ENCODE data around the gene PAX7. TPM values are rescaled to one million over a fixed set of nuclear protein-coding genes. Genes with fewer than 3 reads are reported as not detected.

The PAX7 gene
- total RNA-seq, 2 donors from 2014 or later: not detected

DNA sequence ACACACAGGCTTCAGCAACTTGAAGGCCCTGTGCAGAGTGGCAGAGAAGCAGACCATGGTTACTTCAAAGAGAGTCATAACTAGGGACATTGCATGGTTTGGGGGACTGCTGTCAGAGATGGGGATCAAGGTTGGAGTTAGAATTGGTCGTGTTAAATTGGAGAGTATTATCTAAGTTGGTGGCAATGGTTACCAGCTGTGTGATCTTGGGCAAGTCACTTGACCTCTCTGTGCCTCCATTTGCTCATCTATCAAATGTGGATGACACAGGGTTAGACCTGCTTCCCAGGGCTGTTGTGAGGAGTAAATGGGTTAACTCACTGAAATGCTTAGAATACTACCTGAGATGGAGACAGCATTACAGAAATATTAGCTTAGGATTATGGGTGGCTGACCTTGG is 91.1 kb downstream of the PAX7 start:
- Histone ChIP-seq H3K36me3 (no peaks in the 10 kb centered on the region), H3K27ac (no peak overlapping the region), H3K4me3 (no peak overlapping the region), H3K27me3 (peaks cover 26% of the 10 kb centered on the region), H3K4me1 (no peaks in the 10 kb centered on the region), H3K9ac (ENCODE audit: low read depth in 2 of 2, low read length in 2 of 2) (no peak overlapping the region), H3K9me3 (no peaks in the 10 kb centered on the region)
- DNase-seq: no peak
- TF ChIP-seq, protein P1, sequence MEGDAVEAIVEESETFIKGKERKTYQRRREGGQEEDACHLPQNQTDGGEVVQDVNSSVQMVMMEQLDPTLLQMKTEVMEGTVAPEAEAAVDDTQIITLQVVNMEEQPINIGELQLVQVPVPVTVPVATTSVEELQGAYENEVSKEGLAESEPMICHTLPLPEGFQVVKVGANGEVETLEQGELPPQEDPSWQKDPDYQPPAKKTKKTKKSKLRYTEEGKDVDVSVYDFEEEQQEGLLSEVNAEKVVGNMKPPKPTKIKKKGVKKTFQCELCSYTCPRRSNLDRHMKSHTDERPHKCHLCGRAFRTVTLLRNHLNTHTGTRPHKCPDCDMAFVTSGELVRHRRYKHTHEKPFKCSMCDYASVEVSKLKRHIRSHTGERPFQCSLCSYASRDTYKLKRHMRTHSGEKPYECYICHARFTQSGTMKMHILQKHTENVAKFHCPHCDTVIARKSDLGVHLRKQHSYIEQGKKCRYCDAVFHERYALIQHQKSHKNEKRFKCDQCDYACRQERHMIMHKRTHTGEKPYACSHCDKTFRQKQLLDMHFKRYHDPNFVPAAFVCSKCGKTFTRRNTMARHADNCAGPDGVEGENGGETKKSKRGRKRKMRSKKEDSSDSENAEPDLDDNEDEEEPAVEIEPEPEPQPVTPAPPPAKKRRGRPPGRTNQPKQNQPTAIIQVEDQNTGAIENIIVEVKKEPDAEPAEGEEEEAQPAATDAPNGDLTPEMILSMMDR (IDR thresholded peaks at IDR 0.05): no peak
- intact Hi-C loops (cut with DNase I): no loop called here

DNA sequence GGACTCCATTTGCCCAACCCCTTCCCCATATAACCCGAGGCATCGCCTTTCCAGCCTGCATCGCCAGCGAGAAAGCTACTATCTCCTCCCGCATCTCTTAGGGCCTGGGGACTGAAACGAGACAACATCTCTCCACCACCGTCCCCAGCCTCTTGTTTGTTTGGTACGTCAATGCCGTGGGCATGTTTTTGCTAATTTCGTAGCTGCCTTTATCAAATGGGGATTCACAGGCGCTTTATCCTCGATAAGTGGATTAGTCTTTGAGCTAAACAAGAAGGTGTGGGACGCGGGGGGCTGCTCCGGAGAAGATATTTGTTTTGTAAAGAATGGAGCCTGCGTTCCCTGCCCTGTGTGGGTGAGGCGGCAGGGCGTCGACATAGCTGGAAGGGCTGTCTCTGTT is 91.6 kb downstream of the PAX7 start:
- Histone ChIP-seq H3K27ac (no peak overlapping the region), H3K9ac (ENCODE audit: low read depth in 2 of 2, low read length in 2 of 2) (no peak overlapping the region), H3K9me3 (no peaks in the 10 kb centered on the region), H3K4me1 (no peaks in the 10 kb centered on the region), H3K27me3 (peaks cover 22% of the 10 kb centered on the region), H3K4me3 (no peak overlapping the region), H3K36me3 (no peaks in the 10 kb centered on the region)
- no peak for DNase-seq
- intact Hi-C loops (cut with DNase I): no loop called here
- TF ChIP-seq, protein P1 (IDR thresholded peaks at IDR 0.05): no peak

DNA sequence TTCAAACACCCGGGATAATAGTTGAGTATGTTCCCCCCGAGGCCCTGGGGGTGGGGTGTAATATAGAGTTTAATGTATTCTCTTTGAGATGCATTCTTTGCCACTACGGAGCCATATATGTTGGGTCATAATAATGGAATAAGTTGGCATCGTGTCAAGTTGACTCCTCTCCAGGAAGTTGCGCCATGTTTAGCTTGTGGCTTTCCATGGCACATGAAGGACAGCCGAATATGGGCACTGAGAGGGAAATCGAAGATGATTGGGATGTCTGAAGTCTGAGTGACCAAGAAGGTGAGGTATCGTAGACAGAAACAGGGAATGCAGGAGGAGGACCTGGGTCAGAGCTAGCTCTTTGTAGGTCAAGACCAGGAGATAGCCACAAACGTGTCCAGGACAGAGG is 92.6 kb downstream of the PAX7 start:
- intact Hi-C loops (cut with DNase I): no loop called here
- TF ChIP-seq, protein P1 (IDR thresholded peaks at IDR 0.05): no peak
- Histone ChIP-seq H3K9ac (ENCODE audit: low read depth in 2 of 2, low read length in 2 of 2) (no peak overlapping the region), H3K36me3 (no peaks in the 10 kb centered on the region), H3K4me1 (no peaks in the 10 kb centered on the region), H3K27me3 (peaks cover 15% of the 10 kb centered on the region), H3K4me3 (no peak overlapping the region), H3K9me3 (no peaks in the 10 kb centered on the region), H3K27ac (no peak overlapping the region)
- DNase-seq: no peak

DNA sequence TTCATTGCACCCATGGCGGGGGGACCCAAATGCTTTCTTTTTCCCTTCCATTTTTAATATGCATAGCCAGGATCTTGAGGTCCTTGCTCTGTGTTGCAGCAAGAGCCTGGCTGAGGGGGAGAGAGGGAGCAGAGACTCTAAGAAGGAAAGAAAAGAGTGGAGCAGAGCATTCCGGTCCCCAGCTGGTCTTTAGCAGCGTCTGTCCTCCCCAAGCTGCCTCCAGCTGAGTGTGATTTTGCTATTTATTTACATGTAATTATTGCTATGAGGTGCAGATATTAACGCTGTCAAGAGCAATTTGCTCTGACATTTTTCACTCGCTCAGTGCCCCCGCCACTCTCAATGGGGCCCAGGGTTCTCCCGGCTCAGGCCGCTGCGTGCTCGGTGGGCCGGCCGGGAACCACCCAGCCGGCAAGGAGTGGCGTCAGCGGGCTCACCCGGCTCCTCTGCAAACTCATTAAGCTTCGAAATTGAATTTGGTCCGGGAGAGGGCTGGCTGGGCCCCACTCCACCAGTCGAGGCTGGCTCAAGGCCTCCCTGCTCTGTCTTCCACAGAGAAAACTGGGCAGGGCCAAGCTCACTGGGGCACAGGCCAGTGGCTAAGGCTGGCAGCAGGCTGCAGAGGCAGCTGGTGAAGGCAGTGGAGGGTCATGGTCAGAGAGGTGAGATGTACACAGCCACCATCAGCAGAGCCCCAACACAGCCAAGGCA is 93.2 kb downstream of the PAX7 start:
- H3K9ac ChIP-seq (ENCODE audit: low read depth in 2 of 2, low read length in 2 of 2): no peak overlapping the region
- TF ChIP-seq, protein P1 (IDR thresholded peaks at IDR 0.05): no peak
- no peaks in the 10 kb centered on the region for H3K9me3 ChIP-seq
- H3K27ac ChIP-seq: no peak overlapping the region
- DNase-seq: no peak
- peaks cover 8% of the 10 kb centered on the region for H3K27me3 ChIP-seq
- no peaks in the 10 kb centered on the region for H3K36me3 ChIP-seq
- H3K4me3 ChIP-seq: no peak overlapping the region
- intact Hi-C loops (cut with DNase I): no loop called here
- no peaks in the 10 kb centered on the region for H3K4me1 ChIP-seq

DNA sequence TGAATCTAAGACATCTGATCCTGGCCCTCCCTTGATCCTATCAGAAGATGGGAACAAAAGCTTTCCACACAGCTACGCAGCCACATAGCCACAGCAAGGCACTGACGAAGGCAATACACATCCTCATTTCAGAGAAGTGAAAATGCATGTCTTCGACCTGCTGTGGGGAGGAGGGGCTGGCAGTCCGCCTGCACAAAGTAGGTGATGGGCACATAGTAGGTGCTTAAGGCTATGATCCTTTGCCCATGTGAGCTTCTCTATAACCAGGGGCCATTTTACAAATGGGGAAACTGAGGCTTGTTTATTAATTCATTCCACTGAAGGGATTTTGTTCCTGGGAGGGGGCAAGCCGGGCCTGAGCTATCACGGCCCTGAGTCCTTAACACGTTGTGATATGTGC is 94.2 kb downstream of the PAX7 start:
- H3K27me3 ChIP-seq: peaks cover 5% of the 10 kb centered on the region
- H3K9ac ChIP-seq (ENCODE audit: low read depth in 2 of 2, low read length in 2 of 2): no peak overlapping the region
- no peak overlapping the region for H3K27ac ChIP-seq
- H3K4me1 ChIP-seq: no peaks in the 10 kb centered on the region
- TF ChIP-seq, protein P1 (IDR thresholded peaks at IDR 0.05): no peak
- H3K4me3 ChIP-seq: no peak overlapping the region
- intact Hi-C loops (cut with DNase I): no loop called here
- H3K9me3 ChIP-seq: no peaks in the 10 kb centered on the region
- H3K36me3 ChIP-seq: no peaks in the 10 kb centered on the region
- DNase-seq: no peak

Data from colonic mucosa (tissue), 4 donors.